HFFc6 (cell line): ENCODE data around the gene PEPD. TPM values are rescaled to one million over a fixed set of nuclear protein-coding genes. Genes with fewer than 3 reads are reported as not detected.

Source experiments
- DNase-seq: peaks from one replicate; pipeline ENCODE4 v3.0.0-alpha.2; 2018
- H3K27ac Mint-ChIP-seq: 2 replicates; pipeline ENCODE4 v1.8.0; 2020; ENCODE audit warnings: mild to moderate bottlenecking, mixed read lengths
- H3K27me3 Mint-ChIP-seq: 2 replicates; pipeline ENCODE4 v1.8.0; 2021; ENCODE audit warnings: mild to moderate bottlenecking, moderate library complexity, mixed read lengths; ENCODE audit not compliant: insufficient read depth
- H3K36me3 Mint-ChIP-seq: 2 replicates; pipeline ENCODE4 v1.8.0; 2021; ENCODE audit warnings: low read depth, mixed read lengths
- H3K4me1 Mint-ChIP-seq: 2 replicates; pipeline ENCODE4 v1.8.0; 2020; ENCODE audit warnings: low read depth, mixed read lengths
- H3K4me3 Mint-ChIP-seq: 2 replicates; pipeline ENCODE4 v1.8.0; 2020; ENCODE audit warnings: mild to moderate bottlenecking, moderate library complexity, mixed read lengths
- H3K9me3 Mint-ChIP-seq: 2 replicates; pipeline ENCODE4 v1.8.0; 2020; ENCODE audit warnings: mild to moderate bottlenecking, mixed read lengths
- total RNA-seq, 6 experiments: library from RNA; stranded (reverse); fragmentation: NEBNext Ultra II Directional; extraction: Animal tissue kit (Norgen Biotek cat#: 25700); gene quantifications; 2 replicates in 1 of 6; 3 replicates in 5 of 6; pipeline ENCODE4 v1.2.3, GENCODE V29; 2021
- TF ChIP-seq, protein P1 (sequence below): fragments of 200-600 bp; sonication (generic); IDR thresholded peaks from 2 replicates; pipeline ENCODE4 v1.5.0; 2021; ENCODE audit warnings: antibody characterized with exemption, mild to moderate bottlenecking

Gene PEPD
- total RNA-seq, 6 experiments from 2014 or later = 57.0 to 76.9 (median 67.6) TPM

DNA sequence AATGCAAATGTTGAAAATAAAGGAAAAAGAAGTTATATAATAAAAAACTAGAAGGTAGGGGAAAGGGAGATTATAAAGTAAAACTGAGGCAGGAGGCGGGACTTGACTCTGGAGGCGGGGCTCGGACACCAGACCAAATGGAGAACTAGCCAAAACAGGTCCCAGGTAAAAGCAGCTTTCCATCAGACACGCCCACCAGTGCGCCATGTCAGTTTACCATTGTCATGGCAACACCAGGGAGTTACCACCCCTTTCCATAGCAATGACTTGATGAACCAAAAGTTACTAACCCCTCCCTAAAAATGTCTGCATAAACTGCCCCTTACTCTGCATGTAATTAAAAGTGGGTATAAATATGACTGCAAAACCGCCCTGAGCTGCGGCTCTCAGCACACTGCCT is 70.9 kb downstream of the PEPD start:
- TF ChIP-seq, protein P1, sequence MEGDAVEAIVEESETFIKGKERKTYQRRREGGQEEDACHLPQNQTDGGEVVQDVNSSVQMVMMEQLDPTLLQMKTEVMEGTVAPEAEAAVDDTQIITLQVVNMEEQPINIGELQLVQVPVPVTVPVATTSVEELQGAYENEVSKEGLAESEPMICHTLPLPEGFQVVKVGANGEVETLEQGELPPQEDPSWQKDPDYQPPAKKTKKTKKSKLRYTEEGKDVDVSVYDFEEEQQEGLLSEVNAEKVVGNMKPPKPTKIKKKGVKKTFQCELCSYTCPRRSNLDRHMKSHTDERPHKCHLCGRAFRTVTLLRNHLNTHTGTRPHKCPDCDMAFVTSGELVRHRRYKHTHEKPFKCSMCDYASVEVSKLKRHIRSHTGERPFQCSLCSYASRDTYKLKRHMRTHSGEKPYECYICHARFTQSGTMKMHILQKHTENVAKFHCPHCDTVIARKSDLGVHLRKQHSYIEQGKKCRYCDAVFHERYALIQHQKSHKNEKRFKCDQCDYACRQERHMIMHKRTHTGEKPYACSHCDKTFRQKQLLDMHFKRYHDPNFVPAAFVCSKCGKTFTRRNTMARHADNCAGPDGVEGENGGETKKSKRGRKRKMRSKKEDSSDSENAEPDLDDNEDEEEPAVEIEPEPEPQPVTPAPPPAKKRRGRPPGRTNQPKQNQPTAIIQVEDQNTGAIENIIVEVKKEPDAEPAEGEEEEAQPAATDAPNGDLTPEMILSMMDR = no peak
- no peak for DNase-seq
- H3K9me3 Mint-ChIP-seq = no peaks in the 10 kb centered on the region
- peaks cover 2% of the 10 kb centered on the region; the same call in 1 of the 2 replicates for H3K27me3 Mint-ChIP-seq
- H3K4me1 Mint-ChIP-seq = no peaks in the 10 kb centered on the region
- H3K4me3 Mint-ChIP-seq = no peak overlapping the region
- H3K27ac Mint-ChIP-seq = no peak overlapping the region
- no peaks in the 10 kb centered on the region for H3K36me3 Mint-ChIP-seq

DNA sequence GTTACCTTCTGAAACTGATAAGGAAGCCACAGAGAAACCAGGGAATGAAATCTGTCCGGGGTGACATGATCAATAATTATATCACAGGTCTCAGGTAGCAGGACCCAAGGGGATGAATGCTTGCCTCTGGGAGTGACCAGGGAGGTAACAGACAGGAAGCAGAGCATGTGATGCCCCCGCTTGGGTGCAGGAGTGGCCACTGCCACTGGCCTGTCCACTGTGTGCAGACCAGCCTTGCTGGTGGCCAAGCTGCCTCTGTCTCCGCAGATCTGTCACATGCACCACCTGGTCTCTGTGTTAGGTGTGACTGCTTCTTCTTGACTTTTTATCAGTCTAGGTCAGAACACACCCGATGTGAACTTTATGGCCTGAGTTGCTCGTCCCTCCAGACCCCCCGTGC is 71.8 kb downstream of the PEPD start:
- Mint-ChIP-seq H3K27me3 (peaks cover 2% of the 10 kb centered on the region; the same call in 1 of the 2 replicates), H3K36me3 (no peaks in the 10 kb centered on the region), H3K27ac (no peak overlapping the region), H3K4me3 (no peak overlapping the region), H3K9me3 (no peaks in the 10 kb centered on the region), H3K4me1 (peaks cover 5% of the 10 kb centered on the region)
- no peak for DNase-seq
- TF ChIP-seq, protein P1 = no peak

DNA sequence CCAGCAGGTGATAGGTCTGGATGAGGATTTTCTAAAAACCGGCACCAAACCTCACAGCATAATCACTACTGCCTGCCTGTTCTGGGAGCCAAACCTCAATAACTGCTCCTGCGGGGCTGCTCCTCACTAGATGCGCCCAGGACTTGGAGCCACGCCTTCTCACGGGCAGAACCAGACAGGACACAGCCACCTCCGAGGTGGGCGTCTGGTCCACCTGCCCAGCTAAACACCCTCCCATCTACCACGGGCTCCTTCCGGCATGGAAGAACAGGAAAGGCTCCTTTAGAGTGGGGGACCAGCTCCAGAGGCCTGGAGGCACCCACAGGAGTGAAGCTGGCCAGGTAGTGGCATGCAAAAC is 73.5 kb downstream of the PEPD start:
- no peak overlapping the region for H3K4me3 Mint-ChIP-seq
- H3K27me3 Mint-ChIP-seq = peaks cover 2% of the 10 kb centered on the region; the same call in 1 of the 2 replicates
- H3K27ac Mint-ChIP-seq = no peak overlapping the region
- H3K4me1 Mint-ChIP-seq = peaks cover 6% of the 10 kb centered on the region
- TF ChIP-seq, protein P1 = no peak
- no peaks in the 10 kb centered on the region for H3K9me3 Mint-ChIP-seq
- no peak for DNase-seq
- H3K36me3 Mint-ChIP-seq = no peaks in the 10 kb centered on the region

DNA sequence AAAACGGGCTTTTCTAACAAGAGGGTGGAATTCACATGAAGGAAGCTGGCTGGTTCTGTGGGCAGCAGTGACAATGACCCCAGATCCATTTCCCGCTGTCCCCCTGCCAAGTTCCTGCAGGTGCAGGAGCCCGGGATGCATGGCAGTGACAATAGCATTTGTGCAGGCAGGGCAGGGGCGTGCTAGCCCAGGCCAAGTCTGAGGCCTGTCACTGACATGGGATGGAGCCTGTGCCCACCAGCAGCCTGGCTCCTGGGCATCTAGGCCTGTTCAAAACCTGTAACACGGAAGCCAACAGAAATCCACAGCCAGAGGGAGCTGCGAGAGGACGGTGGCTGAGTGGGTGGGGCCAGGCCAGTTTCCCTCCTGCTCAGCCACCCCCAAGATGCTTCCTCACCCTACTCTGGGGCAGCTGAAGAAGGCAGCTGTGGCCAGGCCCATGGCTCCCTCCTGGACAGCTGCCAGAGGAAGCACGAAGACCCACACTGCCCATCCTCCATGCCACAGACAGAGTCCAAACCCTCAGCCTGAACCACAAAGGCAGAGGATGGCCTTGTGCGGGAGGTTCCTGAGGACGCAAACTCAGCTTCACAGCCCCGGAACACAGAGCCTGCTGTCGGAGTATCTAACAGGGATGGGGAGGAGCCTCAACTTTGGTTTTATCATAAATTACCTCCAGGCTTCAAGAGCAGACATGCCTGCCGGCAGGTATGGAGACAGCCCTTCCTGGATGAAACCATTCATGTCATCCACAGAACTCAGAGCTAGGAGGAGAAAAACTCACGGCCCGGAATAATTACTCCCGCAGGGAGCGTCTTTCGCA is 74.0 kb downstream of the PEPD start:
- Mint-ChIP-seq H3K36me3 (0 out of 2 replicates have a peak, but pooled peaks cover 5% of the 10 kb centered on the region), H3K9me3 (no peaks in the 10 kb centered on the region), H3K4me3 (no peak overlapping the region), H3K27me3 (peaks cover 2% of the 10 kb centered on the region; the same call in 1 of the 2 replicates), H3K4me1 (peaks cover 6% of the 10 kb centered on the region), H3K27ac (no peak overlapping the region)
- TF ChIP-seq, protein P1 = no peak; the same call in 1 of the 2 replicates
- no peak for DNase-seq

DNA sequence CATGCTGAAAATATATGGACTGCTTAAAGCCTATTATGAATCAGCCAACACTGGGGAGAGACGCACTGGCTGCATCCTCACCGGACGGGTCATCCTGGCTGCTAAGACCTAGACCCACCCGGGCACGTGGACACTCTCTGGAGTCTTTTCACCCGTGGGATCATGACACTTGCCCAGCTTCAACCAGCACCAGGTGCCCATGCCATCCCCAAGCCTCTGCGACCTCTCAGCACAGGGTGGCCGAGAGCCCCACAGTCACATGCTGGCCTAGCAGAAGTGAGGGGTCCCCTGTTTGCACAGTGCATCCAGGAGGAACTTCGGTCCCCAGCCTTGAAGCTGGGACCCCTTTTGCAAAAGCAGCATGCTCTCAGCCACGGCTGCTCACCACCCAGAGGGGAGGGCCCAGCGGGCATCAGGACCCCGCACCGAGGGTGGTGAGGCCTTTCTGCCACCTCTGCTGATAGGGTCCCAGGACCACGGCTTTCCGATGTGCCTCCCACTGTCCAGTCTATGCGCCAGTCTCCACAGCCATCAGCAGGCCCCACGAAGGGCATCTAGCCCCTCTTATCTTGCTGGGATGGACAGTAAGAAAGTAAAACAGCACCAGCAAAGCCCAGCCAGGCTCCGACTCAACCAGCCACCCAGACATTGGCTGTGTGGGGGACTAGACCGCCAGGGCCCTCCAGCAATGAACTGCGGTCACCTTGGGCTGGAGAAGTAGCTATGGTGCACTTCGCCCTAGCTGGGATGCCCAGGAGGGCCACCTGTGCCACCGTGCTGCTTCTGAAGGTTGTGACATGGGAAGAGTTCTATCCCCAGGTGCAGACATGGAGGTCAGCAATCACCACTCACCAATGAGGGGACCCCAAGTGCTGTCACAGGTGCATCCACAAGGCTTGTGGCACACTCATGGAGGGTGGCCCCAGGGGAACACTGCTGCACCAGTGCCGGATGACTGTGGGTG is 75.0 kb downstream of the PEPD start:
- TF ChIP-seq, protein P1 = no peak
- H3K36me3 Mint-ChIP-seq = 0 out of 2 replicates have a peak, but pooled peaks cover 5% of the 10 kb centered on the region

More for the DNA sequence above, 75.0 kb downstream of the PEPD start:
- no peak for DNase-seq
- Mint-ChIP-seq H3K4me1 (peaks cover 6% of the 10 kb centered on the region), H3K4me3 (no peak overlapping the region), H3K9me3 (no peaks in the 10 kb centered on the region), H3K27ac (no peak overlapping the region), H3K27me3 (peaks cover 2% of the 10 kb centered on the region; the same call in 1 of the 2 replicates)
